ENCODE results near the gene APBB1IP.

GRCh38 chr10:26499426-26499825 is 61.3 kb downstream of the APBB1IP start:
- TF ChIP-seq YY1 (IDR thresholded peaks at IDR 0.05; ENCODE audit: insufficient read depth, insufficient read length) (no peak), SUZ12 (IDR thresholded peaks at IDR 0.05; ENCODE audit: extremely low read depth, insufficient read depth, insufficient read length) (no peak)
